ENCODE results near the gene IL36RN.

Gene IL36RN

GRCh38 chr2:113058998-113059960 lies at the start of gene IL36RN:
Gene IL36RN, plus strand, starts transcription at chr2:113059198. Its CDS starts 241 bp downstream, at chr2:113059439.
- in situ Hi-C loops (cut with MboI; ENCODE audit: low sequenced_read_pairs) = no loop called here

- in situ Hi-C loops (cut with MboI; ENCODE audit: low sequenced_read_pairs) = no loop called here
These were observed 49.4 kb upstream of the IL36RN start for GRCh38 chr2:113009622-113010021.

GRCh38 chr2:113010088-113010487 lies 48.9 kb upstream of the IL36RN start:
- in situ Hi-C loops (cut with MboI; ENCODE audit: low sequenced_read_pairs) = no loop called here

- in situ Hi-C loops (cut with MboI; ENCODE audit: low sequenced_read_pairs) = no loop called here
These were observed 47.9 kb upstream of the IL36RN start for GRCh38 chr2:113011108-113011507.

- in situ Hi-C loops (cut with MboI; ENCODE audit: low sequenced_read_pairs) = no loop called here
These were observed 46.3 kb upstream of the IL36RN start for GRCh38 chr2:113012436-113013335.

GRCh38 chr2:113013336-113013661 lies 45.7 kb upstream of the IL36RN start:
- in situ Hi-C loops (cut with MboI; ENCODE audit: low sequenced_read_pairs) = no loop called here

GRCh38 chr2:113014067-113014466 lies 44.9 kb upstream of the IL36RN start:
- in situ Hi-C loops (cut with MboI; ENCODE audit: low sequenced_read_pairs) = no loop called here

GRCh38 chr2:113015042-113015441 lies 44.0 kb upstream of the IL36RN start:
- in situ Hi-C loops (cut with MboI; ENCODE audit: low sequenced_read_pairs) = no loop called here

GRCh38 chr2:113015655-113016054 lies 43.3 kb upstream of the IL36RN start:
- in situ Hi-C loops (cut with MboI; ENCODE audit: low sequenced_read_pairs) = no loop called here

GRCh38 chr2:113018509-113018908 lies 40.5 kb upstream of the IL36RN start:
- in situ Hi-C loops (cut with MboI; ENCODE audit: low sequenced_read_pairs) = no loop called here

GRCh38 chr2:113021312-113021711 lies 37.7 kb upstream of the IL36RN start:
- in situ Hi-C loops (cut with MboI; ENCODE audit: low sequenced_read_pairs) = no loop called here

- in situ Hi-C loops (cut with MboI; ENCODE audit: low sequenced_read_pairs) = no loop called here
These were observed 34.2 kb upstream of the IL36RN start for GRCh38 chr2:113024764-113025163.

- in situ Hi-C loops (cut with MboI; ENCODE audit: low sequenced_read_pairs) = no loop called here
These were observed 33.3 kb upstream of the IL36RN start for GRCh38 chr2:113025737-113026136.

GRCh38 chr2:113027691-113028090 lies 31.3 kb upstream of the IL36RN start:
- in situ Hi-C loops (cut with MboI; ENCODE audit: low sequenced_read_pairs) = no loop called here

GRCh38 chr2:113028112-113028511 lies 30.9 kb upstream of the IL36RN start:
- in situ Hi-C loops (cut with MboI; ENCODE audit: low sequenced_read_pairs) = no loop called here

GRCh38 chr2:113032737-113033136 lies 26.3 kb upstream of the IL36RN start:
- in situ Hi-C loops (cut with MboI; ENCODE audit: low sequenced_read_pairs) = no loop called here

GRCh38 chr2:113034016-113034415 lies 25.0 kb upstream of the IL36RN start:
- in situ Hi-C loops (cut with MboI; ENCODE audit: low sequenced_read_pairs) = no loop called here

- in situ Hi-C loops (cut with MboI; ENCODE audit: low sequenced_read_pairs) = no loop called here
These were observed 22.2 kb upstream of the IL36RN start for GRCh38 chr2:113036763-113037162.

GRCh38 chr2:113038291-113038690 lies 20.7 kb upstream of the IL36RN start:
- in situ Hi-C loops (cut with MboI; ENCODE audit: low sequenced_read_pairs) = no loop called here

- in situ Hi-C loops (cut with MboI; ENCODE audit: low sequenced_read_pairs) = no loop called here
These were observed 19.8 kb upstream of the IL36RN start for GRCh38 chr2:113039158-113039557.

GRCh38 chr2:113039719-113040118 lies 19.3 kb upstream of the IL36RN start:
- in situ Hi-C loops (cut with MboI; ENCODE audit: low sequenced_read_pairs) = no loop called here

GRCh38 chr2:113041871-113042270 lies 17.1 kb upstream of the IL36RN start:
- in situ Hi-C loops (cut with MboI; ENCODE audit: low sequenced_read_pairs) = no loop called here

All from hTERT RPE-1 (cell line).